Measurements from ENCODE around the gene ITGA1.

Gene ITGA1

GRCh38 chr5:52875827-52876226 lies 88.1 kb downstream of the ITGA1 start:
- DNase-seq: no peak

GRCh38 chr5:52876456-52876855 lies 88.7 kb downstream of the ITGA1 start:
- no peak for DNase-seq

GRCh38 chr5:52878656-52879055 lies 90.9 kb downstream of the ITGA1 start:
- no peak for DNase-seq

GRCh38 chr5:52880541-52880940 lies 92.8 kb downstream of the ITGA1 start:
- no peak for DNase-seq

- DNase-seq: no peak
Measured at GRCh38 chr5:52881468-52881867, 93.8 kb downstream of the ITGA1 start.

- DNase-seq: no peak
Measured at GRCh38 chr5:52883110-52883509, 95.4 kb downstream of the ITGA1 start.

GRCh38 chr5:52884453-52884852 lies 96.7 kb downstream of the ITGA1 start:
- no peak for DNase-seq

GRCh38 chr5:52885614-52886013 lies 97.9 kb downstream of the ITGA1 start:
- no peak for DNase-seq

GRCh38 chr5:52886206-52886605 lies 98.5 kb downstream of the ITGA1 start:
- DNase-seq: no peak

GRCh38 chr5:52887066-52887465 lies 99.3 kb downstream of the ITGA1 start:
- DNase-seq: no peak

GRCh38 chr5:52888363-52888762 lies 100.6 kb downstream of the ITGA1 start:
- DNase-seq: no peak

GRCh38 chr5:52892242-52892878 lies 104.6 kb downstream of the ITGA1 start:
- DNase-seq: no peak

- DNase-seq: no peak
Measured at GRCh38 chr5:52893105-52893504, 105.4 kb downstream of the ITGA1 start.

GRCh38 chr5:52893863-52894262 lies 106.1 kb downstream of the ITGA1 start:
- DNase-seq: no peak

GRCh38 chr5:52894451-52894850 lies 106.7 kb downstream of the ITGA1 start:
- no peak for DNase-seq

GRCh38 chr5:52895075-52895474 lies 107.4 kb downstream of the ITGA1 start:
- DNase-seq: no peak

- no peak for DNase-seq
Measured at GRCh38 chr5:52895572-52896413, 108.1 kb downstream of the ITGA1 start.

- DNase-seq: no peak
Measured at GRCh38 chr5:52896534-52897237, 109.0 kb downstream of the ITGA1 start.

- no peak for DNase-seq
Measured at GRCh38 chr5:52897238-52897614, 109.5 kb downstream of the ITGA1 start.

- no peak for DNase-seq
Measured at GRCh38 chr5:52898961-52899680, 111.4 kb downstream of the ITGA1 start.

- DNase-seq: no peak
Measured at GRCh38 chr5:52903142-52903541, 115.4 kb downstream of the ITGA1 start.

GRCh38 chr5:52906343-52906742 lies 118.6 kb downstream of the ITGA1 start:
- DNase-seq: no peak

- DNase-seq: no peak
Measured at GRCh38 chr5:52906845-52907244, 119.1 kb downstream of the ITGA1 start.

All from NCI-H510A (cell line).